Adrenal gland (tissue), 12 donors: ENCODE measurements around the gene ICE1. TPM values are rescaled to one million over a fixed set of nuclear protein-coding genes. Genes with fewer than 3 reads are reported as not detected.
"Not testable (repeated sequence)": the region's sequence is repeated elsewhere in the genome, so short reads cannot be mapped to it uniquely, and the experiment has no call there.

Experiments used
- DNase-seq, 7 donors: peaks; one replicate each; pipeline ENCODE4 v3.0.0-alpha.2; 2019 to 2020
- H3K27ac ChIP-seq, 5 donors: fragments of 200-600 bp; sonication (generic) in 4 of 5; 1 replicate in 3 of 5; 2 replicates in 2 of 5; pipeline versions ENCODE4 v1.5.1 to v1.8.0; 2016 to 2020; ENCODE audit warnings: mild to moderate bottlenecking in 1 of 5
- H3K27me3 ChIP-seq: fragments of 200-600 bp; 2 replicates; pipeline ENCODE4 v1.8.0; 2021
- H3K36me3 ChIP-seq, 2 donors: fragments of 200-600 bp; replicated peaks in 1 of 2; 1 replicate in 1 of 2; 2 replicates in 1 of 2; pipeline versions ENCODE4 v1.5.1 to v1.8.0; 2018 to 2022
- H3K4me1 ChIP-seq, 2 donors: fragments of 200-600 bp; replicated peaks in 1 of 2; 1 replicate in 1 of 2; 2 replicates in 1 of 2; pipeline versions ENCODE4 v1.5.1 to v1.8.0; 2018 to 2021
- H3K4me3 ChIP-seq, 4 donors: fragments of 200-600 bp; sonication (generic) in 3 of 4; one replicate each; pipeline ENCODE4 v1.5.1; 2016 to 2018
- H3K9me3 ChIP-seq, 3 donors: fragments of 200-600 bp; sonication (generic) in 1 of 3; replicated peaks in 1 of 3; 1 replicate in 2 of 3; 2 replicates in 1 of 3; pipeline versions ENCODE4 v1.5.1 to v1.8.0; 2016 to 2021
- POLR2A ChIP-seq, 2 donors: fragments of 450-650 bp; IDR thresholded peaks; one replicate each; pipeline ENCODE4 v1.6.1; 2017; ENCODE audit warnings: antibody characterized with exemption in 2 of 2, mild to moderate bottlenecking in 2 of 2, moderate library complexity in 1 of 2
- WGBS, 4 donors: extraction: QIAGEN DNeasy Blood & Tissue Kit in 2 of 4; methylation state at CpG; one replicate each; pipeline versions ENCODE4 v1.1.5 to v1.1.7; 2013 to 2017; 5-methylcytosine and 5-hydroxymethylcytosine counted together
- intact Hi-C, 2 donors: fragments of 100-400 bp; cut with DNase I; formaldehyde crosslinking; loops; one replicate each; pipeline versions ENCODE4 v1.14.1 to v1.15.0; 2022 to 2023
- polyA plus RNA-seq, 3 donors: library from polyadenylated mRNA; stranded (reverse); fragments of 200-250 nt in 2 of 3; fragments of 350-450 nt in 1 of 3; fragmentation: Illumina TruSeq in 1 of 3; extraction: RNeasy Lipid Tissue Mini Kit (QIAGEN cat#74804) in 1 of 3; gene quantifications; one replicate each; pipeline ENCODE4 v1.2.3, GENCODE V29; 2013 to 2014
- total RNA-seq, 9 donors: library from RNA; depleted of rRNA in 4 of 9; stranded (reverse); fragments of >200 nt in 4 of 9; fragments of 120-200 nt in 1 of 9; fragmentation: NEBNext Ultra II Directional in 1 of 9; extraction: Animal tissue kit (Norgen Biotek cat#: 25700) in 1 of 9; gene quantifications; one replicate each; pipeline versions ENCODE4 v1.1.0 to v1.2.4, GENCODE V29; 2013 to 2023
- TF ChIP-seq, protein P1 (sequence below), 6 experiments: fragments of 450-650 bp in 4 of 6; fragments of 200-600 bp in 2 of 6; sonication (generic) in 1 of 6; IDR thresholded peaks; 1 replicate in 5 of 6; 2 replicates in 1 of 6; pipeline versions ENCODE4 v1.5.1 to v1.8.0; 2016 to 2021; ENCODE audit warnings: antibody characterized with exemption in 6 of 6, mild to moderate bottlenecking in 2 of 6, moderate library complexity in 1 of 6
- donor health status: healthy with polysubstance abuse.
- donor health status: Bipolar disorder and iron deficiency.
- donor health status: DM: yes; HTN: yes; CAD: no.
- donor health status: DM: no; HTN: no; CAD: no.
- donor health status: DM: no; HTN: no; CAD: no.
- donor health status: DM: yes; HTN: yes; CAD: no.

Gene ICE1
- total and polyA plus RNA-seq, 12 donors: 6.0 to 33.7 (median 21.2) TPM

DNA sequence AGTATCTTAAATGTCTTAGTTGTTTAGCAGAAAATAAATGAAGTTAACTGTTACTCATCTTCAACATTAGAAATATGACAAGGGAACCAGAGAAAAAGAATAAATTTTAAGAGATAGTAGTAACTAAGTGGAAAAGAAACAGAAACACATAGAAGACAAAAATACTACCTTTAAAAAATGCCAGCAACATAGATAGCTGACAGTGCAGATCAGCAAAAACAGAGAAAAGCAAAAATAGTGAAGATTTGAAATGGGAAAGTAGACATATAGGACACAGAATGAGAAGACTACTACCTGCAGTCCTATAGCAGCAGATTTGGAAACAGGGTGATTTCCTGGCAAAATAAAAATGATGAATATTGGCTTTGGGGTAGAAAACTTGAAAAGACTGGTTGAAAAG is 48.5 kb downstream of the ICE1 start:
- H3K9me3 ChIP-seq: no peaks in the 10 kb centered on the region
- intact Hi-C loops: no loop called here
- no peak overlapping the region for H3K27ac ChIP-seq
- no peaks in the 10 kb centered on the region for H3K4me1 ChIP-seq
- no peak overlapping the region for H3K4me3 ChIP-seq
- no peaks in the 10 kb centered on the region for H3K27me3 ChIP-seq
- peaks cover 0 to 11% of the 10 kb centered on the region in 2 donors for H3K36me3 ChIP-seq
- TF ChIP-seq POLR2A (IDR thresholded peaks at IDR 0.05): no peak
- TF ChIP-seq, protein P1, sequence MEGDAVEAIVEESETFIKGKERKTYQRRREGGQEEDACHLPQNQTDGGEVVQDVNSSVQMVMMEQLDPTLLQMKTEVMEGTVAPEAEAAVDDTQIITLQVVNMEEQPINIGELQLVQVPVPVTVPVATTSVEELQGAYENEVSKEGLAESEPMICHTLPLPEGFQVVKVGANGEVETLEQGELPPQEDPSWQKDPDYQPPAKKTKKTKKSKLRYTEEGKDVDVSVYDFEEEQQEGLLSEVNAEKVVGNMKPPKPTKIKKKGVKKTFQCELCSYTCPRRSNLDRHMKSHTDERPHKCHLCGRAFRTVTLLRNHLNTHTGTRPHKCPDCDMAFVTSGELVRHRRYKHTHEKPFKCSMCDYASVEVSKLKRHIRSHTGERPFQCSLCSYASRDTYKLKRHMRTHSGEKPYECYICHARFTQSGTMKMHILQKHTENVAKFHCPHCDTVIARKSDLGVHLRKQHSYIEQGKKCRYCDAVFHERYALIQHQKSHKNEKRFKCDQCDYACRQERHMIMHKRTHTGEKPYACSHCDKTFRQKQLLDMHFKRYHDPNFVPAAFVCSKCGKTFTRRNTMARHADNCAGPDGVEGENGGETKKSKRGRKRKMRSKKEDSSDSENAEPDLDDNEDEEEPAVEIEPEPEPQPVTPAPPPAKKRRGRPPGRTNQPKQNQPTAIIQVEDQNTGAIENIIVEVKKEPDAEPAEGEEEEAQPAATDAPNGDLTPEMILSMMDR (IDR thresholded peaks at IDR 0.05): no peak
- DNase-seq: no peak

DNA sequence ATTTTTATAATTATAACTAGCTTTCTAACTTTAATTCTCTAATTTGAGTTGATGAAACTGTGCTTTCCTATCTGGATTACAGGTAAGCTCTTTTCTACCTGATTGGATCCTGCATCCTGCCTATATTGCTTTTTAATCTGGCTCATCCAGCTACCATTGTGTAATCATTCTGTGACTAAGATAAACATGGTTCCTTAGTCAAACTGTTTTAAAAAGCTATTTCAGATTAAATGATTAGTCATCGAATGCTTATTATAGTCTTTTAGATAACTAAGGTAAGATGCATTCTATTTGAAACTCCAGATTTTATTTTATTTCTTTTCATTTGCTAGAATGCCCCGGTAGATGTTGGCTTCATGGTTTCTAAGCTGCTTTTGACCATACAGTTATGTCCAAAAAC is 50.7 kb downstream of the ICE1 start:
- intact Hi-C loops: no loop called here
- no peak for TF ChIP-seq POLR2A (IDR thresholded peaks at IDR 0.05)
- TF ChIP-seq, protein P1 (IDR thresholded peaks at IDR 0.05): no peak
- no peak overlapping the region for H3K4me3 ChIP-seq
- H3K36me3 ChIP-seq: peaks cover 0 to 17% of the 10 kb centered on the region in 2 donors
- H3K4me1 ChIP-seq: no peaks in the 10 kb centered on the region
- no peaks in the 10 kb centered on the region for H3K9me3 ChIP-seq
- H3K27ac ChIP-seq: no peak overlapping the region
- WGBS, 4 donors: 73 to 93% (median 80%) methylated on average over 2 of the region's 2 CpGs
- DNase-seq: no peak
- no peaks in the 10 kb centered on the region for H3K27me3 ChIP-seq

DNA sequence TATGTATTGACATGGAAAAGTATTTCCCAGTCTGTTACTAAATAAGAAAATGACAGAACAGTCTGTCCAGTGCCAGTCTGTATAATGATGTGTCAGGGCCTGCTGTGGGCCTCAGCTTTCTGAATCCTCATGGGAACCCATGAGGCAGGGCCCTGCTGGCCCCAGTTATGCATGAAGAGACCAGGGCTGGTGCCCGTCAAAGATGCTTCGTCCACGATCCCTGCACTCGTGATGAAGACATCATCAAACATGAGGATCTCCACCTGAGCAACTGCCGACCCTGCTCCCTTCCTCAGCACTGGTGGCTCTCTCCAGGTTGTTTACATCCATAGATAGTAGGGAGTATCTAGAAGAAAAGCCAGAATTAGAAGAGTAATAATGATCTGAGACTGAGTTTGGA is 52.5 kb downstream of the ICE1 start:
- no peak for DNase-seq
- Histone ChIP-seq H3K27ac (no peak overlapping the region), H3K4me3 (no peak overlapping the region), H3K4me1 (no peaks in the 10 kb centered on the region), H3K9me3 (no peaks in the 10 kb centered on the region), H3K27me3 (no peaks in the 10 kb centered on the region), H3K36me3 (peaks cover 0 to 17% of the 10 kb centered on the region in 2 donors)
- WGBS, 4 donors: 88 to 100% (median 96%) methylated on average over 5 of the region's 5 CpGs
- intact Hi-C loops: no loop called here
- TF ChIP-seq, protein P1 (IDR thresholded peaks at IDR 0.05): no peak
- TF ChIP-seq POLR2A (IDR thresholded peaks at IDR 0.05): no peak

DNA sequence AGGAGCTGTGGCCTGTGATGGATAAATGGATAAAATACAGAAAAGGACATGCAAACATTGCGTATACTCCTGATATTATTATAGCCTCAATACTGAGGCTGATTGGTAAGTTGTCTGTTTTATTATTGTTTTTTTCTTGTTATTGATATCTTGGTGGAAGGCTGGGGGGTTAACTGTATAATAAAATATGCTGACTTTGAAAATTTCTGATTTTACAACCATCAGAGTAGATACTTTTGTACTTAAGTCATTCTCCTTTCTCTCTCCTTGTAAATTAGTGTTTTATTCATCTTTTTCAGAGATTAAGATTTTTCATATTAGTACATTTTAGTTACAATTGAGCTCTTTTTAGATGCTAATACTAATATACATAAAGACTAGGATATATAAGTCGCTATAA is 53.5 kb downstream of the ICE1 start:
- Histone ChIP-seq H3K9me3 (no peaks in the 10 kb centered on the region), H3K4me1 (no peaks in the 10 kb centered on the region), H3K27ac (no peak overlapping the region), H3K27me3 (no peaks in the 10 kb centered on the region), H3K36me3 (peaks cover 0 to 17% of the 10 kb centered on the region in 2 donors), H3K4me3 (no peak overlapping the region)
- intact Hi-C loops: no loop called here
- DNase-seq: no peak
- TF ChIP-seq, protein P1 (IDR thresholded peaks at IDR 0.05): no peak
- no peak for TF ChIP-seq POLR2A (IDR thresholded peaks at IDR 0.05)
- WGBS, 4 donors: 98 to 100% (median 99%) methylated on average over 2 of the region's 2 CpGs

DNA sequence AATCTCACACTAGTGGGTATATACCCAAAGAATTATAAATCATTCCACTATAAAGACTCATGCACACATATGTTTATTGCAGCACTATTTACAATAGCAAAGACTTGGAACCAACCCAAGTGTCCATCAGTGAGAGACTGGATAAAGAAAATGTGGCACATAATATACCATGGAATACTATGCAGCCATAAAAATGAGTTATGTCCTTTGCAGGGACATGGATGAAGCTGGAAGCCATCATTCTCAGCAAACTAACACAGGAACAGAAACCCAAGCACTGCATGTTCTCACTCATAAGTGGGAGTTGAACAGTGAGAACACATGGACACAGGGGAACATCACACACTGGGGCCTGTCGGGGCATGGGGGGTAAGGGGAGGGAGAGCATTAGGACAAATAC is 57.1 kb downstream of the ICE1 start:
- H3K4me3 ChIP-seq, intact Hi-C loops, H3K4me1 ChIP-seq, H3K27ac ChIP-seq, H3K27me3 ChIP-seq, H3K9me3 ChIP-seq, DNase-seq: not testable (repeated sequence)
- peaks cover 0 to 17% of the 10 kb centered on the region in 2 donors for H3K36me3 ChIP-seq
- 97 to 100% (median 100%) methylated on average over 1 of the region's 1 CpG for whole genome bisulfite sequencing, 4 donors
